Activated CD4-positive, alpha-beta T cell treated with anti-CD3 and anti-CD28 coated beads, Interleukin-2, amount 10 ng/mL, durations not matched to agents 24 days and 14 days (primary cell): ENCODE results near the gene OLAH. TPM values are rescaled to one million over a fixed set of nuclear protein-coding genes. Genes with fewer than 3 reads are reported as not detected.

ENCODE experiments used
- DNase-seq: peaks from one replicate; pipeline ENCODE4 v3.0.0; 2022
- H3K27ac Mint-ChIP-seq: one replicate; pipeline ENCODE4 v1.8.0; 2022; ENCODE audit warnings: mild to moderate bottlenecking, mixed read lengths
- H3K27me3 Mint-ChIP-seq: one replicate; pipeline ENCODE4 v1.8.0; 2022; ENCODE audit warnings: mixed read lengths
- H3K36me3 Mint-ChIP-seq: one replicate; pipeline ENCODE4 v1.8.0; 2022; ENCODE audit warnings: low read depth, mild to moderate bottlenecking, mixed read lengths
- H3K4me1 Mint-ChIP-seq: one replicate; pipeline ENCODE4 v1.8.0; 2021; ENCODE audit warnings: mixed read lengths
- H3K4me3 Mint-ChIP-seq: one replicate; pipeline ENCODE4 v1.8.0; 2022; ENCODE audit warnings: mild to moderate bottlenecking, moderate library complexity, mixed read lengths
- H3K9me3 Mint-ChIP-seq: one replicate; pipeline ENCODE4 v1.8.0; 2021; ENCODE audit warnings: mixed read lengths
- intact Hi-C: fragments of 100-400 bp; cut with micrococcal nuclease; formaldehyde crosslinking; loops from one replicate; pipeline ENCODE4 v1.15.1; 2023
- total RNA-seq: library from RNA; stranded (reverse); gene quantifications from 2 replicates; pipeline ENCODE4 v1.2.3, GENCODE V29; 2022

OLAH gene
- total RNA-seq, 1 donor from 2014 or later = 0.26 TPM

DNA sequence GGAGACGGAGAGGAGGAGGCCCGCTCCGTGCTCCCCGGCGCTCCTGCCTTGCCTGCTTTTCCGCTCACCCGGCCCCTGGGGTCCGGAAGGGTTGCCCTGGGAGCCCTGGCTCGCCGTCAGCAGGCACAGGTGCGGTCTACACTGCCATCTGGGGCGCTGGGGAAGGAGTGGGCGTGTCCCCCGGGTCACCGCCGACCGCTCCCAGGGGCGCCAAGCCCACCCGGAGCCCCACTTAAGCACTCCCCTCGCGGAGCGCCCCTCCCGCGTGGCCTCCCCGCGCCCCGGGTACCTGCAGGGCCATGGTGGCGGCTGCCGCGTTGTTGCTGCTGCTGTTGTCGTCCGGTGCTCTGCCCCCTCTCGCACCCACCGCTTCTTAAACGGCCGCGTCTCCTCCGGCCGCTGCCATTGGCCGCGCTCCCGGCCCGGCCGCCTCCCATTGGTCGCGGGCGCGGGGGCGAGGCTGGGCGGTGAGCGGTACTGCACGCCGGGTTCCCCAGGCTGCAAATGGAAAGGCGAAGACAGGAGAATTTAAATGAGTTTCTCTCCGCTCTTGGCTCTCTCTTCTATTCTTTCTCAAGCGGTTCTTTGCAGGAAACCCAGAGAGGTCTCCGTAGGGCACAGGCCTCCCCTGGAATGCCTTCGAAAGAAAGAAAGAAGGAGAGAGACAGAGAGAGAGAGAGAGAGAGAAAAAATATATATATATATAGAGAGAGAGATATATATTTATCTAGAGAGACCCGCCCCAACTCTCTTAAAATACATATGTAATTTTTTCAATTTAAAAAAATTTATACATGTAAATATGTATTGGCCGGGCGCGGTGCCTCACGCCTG lies 44.9 kb downstream of the OLAH start, which contains the start of gene ACBD7:
TSS of gene ACBD7 (minus strand) at position 349 of the 834 bp plus-strand sequence. CDS start at position 301, 48 bp downstream.
- Mint-ChIP-seq H3K4me3 (peak within 1 kb of the TSS; percentile 79), H3K9me3 (no peaks in the 10 kb centered on the region), H3K36me3 (no peaks in the 10 kb centered on the region), H3K27me3 (peaks cover 8% of the 10 kb centered on the region), H3K4me1 (peaks cover 5% of the 10 kb centered on the region), H3K27ac (no peak within 1 kb of the TSS)
- intact Hi-C loops = loop anchor here (1.0 kb wide), 1 partner anchor 9 kb away; the partner anchor contains the start of gene RPP38
- peak; percentile 95 for DNase-seq

DNA sequence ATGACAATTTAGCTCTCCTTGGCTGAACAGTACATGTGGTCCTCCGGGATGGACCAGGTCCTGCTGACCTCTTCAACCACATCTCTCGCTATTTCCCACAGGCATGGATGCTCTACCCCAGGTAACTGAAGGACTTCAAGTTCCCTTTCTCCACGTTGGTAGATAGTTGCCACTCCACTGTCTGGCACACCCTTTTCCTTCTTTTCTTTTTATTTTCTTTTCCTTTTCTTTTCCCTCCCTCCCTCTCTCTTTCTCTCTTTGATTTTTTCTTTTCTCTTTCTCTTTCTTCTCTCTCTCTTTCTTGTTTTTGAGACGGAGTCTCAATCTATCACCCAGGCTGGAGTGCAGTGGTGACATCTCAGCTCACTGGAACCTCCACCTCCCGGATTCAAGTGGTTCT lies 47.7 kb downstream of the OLAH start:
- no peak overlapping the region for H3K27ac Mint-ChIP-seq
- H3K4me3 Mint-ChIP-seq = no peak overlapping the region
- H3K9me3 Mint-ChIP-seq = no peaks in the 10 kb centered on the region
- peaks cover 3% of the 10 kb centered on the region for H3K27me3 Mint-ChIP-seq
- H3K36me3 Mint-ChIP-seq = no peaks in the 10 kb centered on the region
- intact Hi-C loops = no loop called here
- H3K4me1 Mint-ChIP-seq = peaks cover 3% of the 10 kb centered on the region
- no peak for DNase-seq

DNA sequence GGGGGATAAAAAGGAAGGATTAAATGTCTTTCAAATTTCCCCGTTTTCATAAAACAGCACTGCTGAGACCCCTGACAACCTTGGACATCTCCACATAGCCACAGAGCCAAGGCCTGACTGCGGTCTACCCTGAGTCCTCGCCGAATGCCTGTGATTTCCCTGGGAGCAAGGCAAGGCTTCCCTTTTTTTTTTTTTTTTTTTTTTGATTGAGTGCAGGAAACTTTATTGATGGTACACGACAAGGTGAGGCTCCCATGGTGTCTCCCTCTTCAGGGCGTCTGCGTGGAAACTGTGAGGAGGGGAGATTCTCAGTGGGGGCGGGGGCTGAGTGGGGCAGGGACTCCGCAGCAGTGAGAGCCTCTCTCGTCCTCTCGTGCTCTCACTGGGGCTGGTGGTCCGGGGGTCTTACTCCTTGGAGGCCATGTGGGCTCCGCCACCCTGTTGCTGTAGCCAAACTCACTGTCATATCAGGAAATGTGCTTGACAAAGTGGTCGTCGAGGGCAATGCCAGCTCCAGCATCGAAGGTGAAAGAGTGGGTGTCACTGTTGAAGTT lies 49.2 kb downstream of the OLAH start:
- intact Hi-C loops = no loop called here
- no peaks in the 10 kb centered on the region for H3K9me3 Mint-ChIP-seq
- peaks cover 3% of the 10 kb centered on the region for H3K27me3 Mint-ChIP-seq
- H3K36me3 Mint-ChIP-seq = peaks cover 5% of the 10 kb centered on the region
- no peak for DNase-seq
- no peak overlapping the region for H3K27ac Mint-ChIP-seq
- H3K4me3 Mint-ChIP-seq = no peak overlapping the region
- H3K4me1 Mint-ChIP-seq = peaks cover 8% of the 10 kb centered on the region

DNA sequence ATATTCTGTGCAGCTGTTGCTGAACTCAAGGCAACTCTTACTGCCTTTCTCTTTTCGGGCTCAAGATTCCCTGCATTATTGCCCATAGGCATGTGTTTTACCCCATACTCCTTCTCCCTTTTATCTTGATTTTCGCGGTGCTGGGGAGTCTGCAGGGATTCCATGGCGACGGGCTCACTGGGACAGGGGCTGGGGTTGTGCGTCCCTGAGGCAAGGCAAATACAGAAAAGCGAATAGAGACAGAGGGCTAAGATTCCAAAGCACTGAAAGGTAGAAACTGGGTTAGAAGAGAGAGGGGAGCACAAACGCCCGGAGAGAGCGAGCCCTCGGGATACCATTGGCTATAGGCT lies 52.9 kb downstream of the OLAH start:
- H3K36me3 Mint-ChIP-seq = peaks cover 20% of the 10 kb centered on the region
- intact Hi-C loops = loop anchor here (1.0 to 5.0 kb wide), 7 partner anchors 8 to 276 kb away; partner anchors contain the start of genes ACBD7, CDNF, DCLRE1C and FAM171A1
- H3K27me3 Mint-ChIP-seq = peaks cover 2% of the 10 kb centered on the region
- DNase-seq = no peak
- H3K4me1 Mint-ChIP-seq = peaks cover 20% of the 10 kb centered on the region
- no peaks in the 10 kb centered on the region for H3K9me3 Mint-ChIP-seq
- peak overlapping the region; percentile 95 for H3K4me3 Mint-ChIP-seq
- peak overlapping the region; percentile 92 for H3K27ac Mint-ChIP-seq

DNA sequence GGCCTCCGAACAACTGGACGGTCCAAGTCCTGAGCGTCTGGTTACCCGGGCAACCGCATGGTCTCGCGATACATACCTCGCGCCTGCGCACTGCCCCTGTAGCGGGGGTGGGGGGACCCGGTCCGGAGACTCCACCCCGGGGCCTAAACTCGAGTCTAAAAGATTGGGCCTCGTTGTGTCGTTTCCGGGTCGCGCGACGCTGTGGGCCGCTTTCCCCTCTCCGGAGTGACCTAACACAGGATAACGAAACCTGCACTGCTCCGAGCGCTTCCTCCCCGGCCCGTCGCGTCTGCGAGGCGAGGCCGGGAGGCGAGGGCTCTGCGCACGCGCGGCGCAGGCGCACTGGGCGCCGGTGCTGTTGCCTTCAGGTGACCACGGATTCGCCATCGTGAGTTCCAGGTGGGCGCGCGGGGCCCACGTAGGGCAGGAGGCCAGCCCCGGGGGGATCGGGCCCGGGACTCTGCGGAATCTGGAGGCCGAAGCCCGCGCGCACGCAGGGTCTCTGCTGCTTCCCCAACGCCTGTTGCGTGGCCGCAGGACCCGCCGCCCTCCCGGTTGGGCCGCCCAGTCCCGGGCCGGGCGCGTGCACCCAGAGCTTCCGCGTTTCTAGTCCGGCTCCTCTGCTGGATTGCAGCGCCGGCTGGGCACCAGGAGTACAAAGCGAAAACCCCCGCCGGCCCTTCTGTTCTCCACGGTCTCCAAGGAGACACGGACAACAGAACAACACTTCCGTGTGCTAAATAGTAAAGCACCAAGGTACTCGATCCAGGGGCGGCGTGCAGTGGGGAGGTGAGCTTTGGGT lies 53.5 kb downstream of the OLAH start, which contains the start of gene RPP38:
TSS of gene RPP38 (plus strand) at position 345 of the 802 bp plus-strand sequence. CDS start 5,960 bp downstream, outside the sequence.
- H3K9me3 Mint-ChIP-seq = no peaks in the 10 kb centered on the region
- intact Hi-C loops = loop anchor here (1.0 to 5.0 kb wide), 7 partner anchors 9 to 275 kb away; partner anchors contain the start of genes ACBD7, CDNF, DCLRE1C and FAM171A1
- peaks cover 2% of the 10 kb centered on the region for H3K27me3 Mint-ChIP-seq
- H3K27ac Mint-ChIP-seq = peak within 1 kb of the TSS; percentile 92
- DNase-seq = peak; percentile 98
- peak within 1 kb of the TSS; percentile 95 for H3K4me3 Mint-ChIP-seq
- H3K4me1 Mint-ChIP-seq = peaks cover 20% of the 10 kb centered on the region
- peaks cover 24% of the 10 kb centered on the region for H3K36me3 Mint-ChIP-seq

DNA sequence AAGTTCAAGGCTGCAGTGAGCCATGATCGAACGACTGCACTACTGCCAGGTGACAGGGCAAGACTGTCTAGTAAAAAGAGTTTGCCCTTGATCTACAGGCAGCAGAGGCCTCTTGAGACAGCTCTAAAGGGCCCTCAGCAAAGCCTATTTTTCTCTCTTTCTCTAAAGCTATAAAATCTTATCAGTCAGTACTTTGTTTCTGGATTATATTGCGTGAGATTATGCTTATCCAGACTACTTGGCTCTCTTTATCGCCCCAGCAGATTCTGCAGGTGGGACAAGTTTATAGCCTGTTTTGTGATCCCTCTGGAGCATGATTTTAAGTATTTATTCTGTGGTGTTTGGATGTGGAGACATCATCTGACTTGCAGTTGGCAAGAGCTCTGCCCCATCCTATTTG lies 56.1 kb downstream of the OLAH start:
- H3K36me3 Mint-ChIP-seq = peaks cover 40% of the 10 kb centered on the region
- intact Hi-C loops = loop anchor here (5.0 kb wide), 1 partner anchor 272 kb away; the partner anchor contains the start of gene FAM171A1
- H3K4me3 Mint-ChIP-seq = peak overlapping the region; percentile 27

DNA sequence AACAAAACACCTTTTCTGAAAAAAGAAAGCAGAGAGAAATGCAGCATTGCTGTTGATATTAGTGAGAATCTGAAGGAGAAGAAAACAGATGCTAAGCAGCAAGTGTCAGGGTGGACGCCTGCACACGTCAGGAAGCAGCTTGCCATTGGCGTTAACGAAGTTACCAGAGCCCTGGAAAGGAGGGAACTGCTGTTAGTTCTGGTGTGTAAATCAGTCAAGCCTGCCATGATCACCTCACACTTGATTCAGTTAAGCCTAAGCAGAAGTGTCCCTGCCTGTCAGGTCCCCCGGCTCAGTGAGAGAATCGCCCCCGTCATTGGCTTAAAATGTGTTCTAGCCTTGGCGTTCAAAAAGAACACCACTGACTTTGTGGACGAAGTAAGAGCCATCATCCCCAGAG lies 59.8 kb downstream of the OLAH start:
- Mint-ChIP-seq H3K27me3 (no peaks in the 10 kb centered on the region), H3K36me3 (peaks cover 51% of the 10 kb centered on the region), H3K27ac (peak overlapping the region; percentile 18), H3K4me3 (no peak overlapping the region), H3K4me1 (peaks cover 17% of the 10 kb centered on the region), H3K9me3 (no peaks in the 10 kb centered on the region)
- DNase-seq = no peak
- intact Hi-C loops = no loop called here

More for the DNA sequence above, 56.1 kb downstream of the OLAH start:
- DNase-seq = no peak
- Mint-ChIP-seq H3K9me3 (no peaks in the 10 kb centered on the region), H3K4me1 (peaks cover 20% of the 10 kb centered on the region), H3K27ac (peak overlapping the region; percentile 46), H3K27me3 (peaks cover 2% of the 10 kb centered on the region)

DNA sequence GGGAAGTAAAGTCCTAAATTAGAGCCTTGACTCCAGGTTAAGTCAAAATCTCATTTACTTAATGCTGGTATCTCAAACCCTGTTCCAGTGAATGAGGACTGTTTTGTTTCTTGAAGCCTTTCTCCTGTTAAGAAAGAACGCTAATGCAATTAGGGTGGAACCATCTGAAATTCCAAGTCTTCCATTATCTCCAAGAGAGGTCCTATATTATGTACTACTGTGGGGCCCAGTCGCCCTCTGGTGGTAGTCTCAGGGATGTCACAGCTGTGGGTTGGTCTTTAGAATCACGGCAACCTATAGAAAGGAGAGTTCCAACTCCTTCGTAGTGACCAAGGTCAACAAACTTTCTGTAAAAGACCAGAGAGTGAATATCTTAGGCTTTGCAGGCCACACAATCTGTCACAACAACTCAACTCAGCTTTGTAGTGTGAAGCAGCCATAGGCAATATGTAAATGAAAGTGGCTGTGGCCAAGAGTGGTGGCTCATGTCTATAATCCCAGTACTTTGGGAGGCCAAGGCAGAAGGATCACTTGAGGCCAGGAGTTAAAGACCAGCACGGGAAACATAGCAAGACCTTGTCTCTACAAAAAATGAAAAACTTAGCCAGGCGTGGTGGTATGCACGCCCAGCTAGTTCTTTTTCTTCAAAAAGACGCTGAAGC lies 62.7 kb downstream of the OLAH start:
- peak overlapping the region; percentile 20 for H3K27ac Mint-ChIP-seq
- intact Hi-C loops = loop anchor here (1.0 to 2.0 kb wide), 2 partner anchors 115 to 608 kb away; no protein-coding TSS in a partner anchor
- H3K4me1 Mint-ChIP-seq = peaks cover 6% of the 10 kb centered on the region
- H3K9me3 Mint-ChIP-seq = no peaks in the 10 kb centered on the region
- H3K36me3 Mint-ChIP-seq = peaks cover 50% of the 10 kb centered on the region
- H3K4me3 Mint-ChIP-seq = no peak overlapping the region
- DNase-seq = peak; percentile 90
- no peaks in the 10 kb centered on the region for H3K27me3 Mint-ChIP-seq

DNA sequence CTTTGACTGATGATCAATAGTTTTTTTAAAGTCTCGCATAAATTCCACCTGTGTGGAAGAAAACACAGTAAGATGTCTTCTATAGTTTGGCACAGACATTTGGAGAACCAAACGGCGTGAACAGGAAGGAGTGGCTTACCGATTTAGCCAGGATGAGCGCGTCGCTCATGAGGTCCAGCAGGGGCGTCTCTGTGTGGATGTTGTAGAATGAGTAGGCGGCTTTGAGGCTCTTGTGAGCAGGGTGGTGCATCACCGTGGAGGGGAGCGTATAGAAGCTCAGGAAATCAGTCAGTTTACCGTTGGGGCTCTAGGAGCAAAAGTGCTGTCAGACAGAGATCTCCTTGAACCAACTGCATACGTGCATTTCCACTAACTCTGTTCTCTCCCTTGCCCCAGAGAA lies 68.9 kb downstream of the OLAH start:
- H3K4me1 Mint-ChIP-seq = peaks cover 3% of the 10 kb centered on the region
- H3K9me3 Mint-ChIP-seq = no peaks in the 10 kb centered on the region
- H3K4me3 Mint-ChIP-seq = no peak overlapping the region
- H3K27ac Mint-ChIP-seq = no peak overlapping the region
- intact Hi-C loops = no loop called here
- no peaks in the 10 kb centered on the region for H3K27me3 Mint-ChIP-seq
- DNase-seq = no peak
- H3K36me3 Mint-ChIP-seq = peaks cover 33% of the 10 kb centered on the region

DNA sequence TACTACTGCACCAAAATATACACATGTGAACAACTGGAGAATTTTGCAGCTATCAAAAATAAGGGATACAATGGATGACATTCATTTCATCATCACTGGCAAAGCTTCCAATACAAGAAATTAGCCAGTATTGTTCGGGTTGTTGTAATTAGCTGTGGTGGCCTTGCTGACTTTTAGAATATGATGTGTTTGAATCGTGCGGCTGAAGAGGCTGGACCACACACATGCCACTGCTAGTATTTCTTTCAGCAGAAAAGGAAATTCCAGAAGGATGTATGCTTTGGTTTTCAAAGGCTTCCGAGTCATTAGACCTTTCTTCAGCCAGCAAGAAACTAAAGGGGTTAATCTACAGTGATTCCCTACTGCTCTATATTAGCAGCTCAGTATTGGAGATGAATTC lies 70.0 kb downstream of the OLAH start:
- H3K4me1 Mint-ChIP-seq = peaks cover 3% of the 10 kb centered on the region
- H3K27ac Mint-ChIP-seq = no peak overlapping the region
- no peak for DNase-seq
- intact Hi-C loops = no loop called here
- no peaks in the 10 kb centered on the region for H3K27me3 Mint-ChIP-seq
- peaks cover 27% of the 10 kb centered on the region for H3K36me3 Mint-ChIP-seq
- no peaks in the 10 kb centered on the region for H3K9me3 Mint-ChIP-seq
- H3K4me3 Mint-ChIP-seq = no peak overlapping the region

DNA sequence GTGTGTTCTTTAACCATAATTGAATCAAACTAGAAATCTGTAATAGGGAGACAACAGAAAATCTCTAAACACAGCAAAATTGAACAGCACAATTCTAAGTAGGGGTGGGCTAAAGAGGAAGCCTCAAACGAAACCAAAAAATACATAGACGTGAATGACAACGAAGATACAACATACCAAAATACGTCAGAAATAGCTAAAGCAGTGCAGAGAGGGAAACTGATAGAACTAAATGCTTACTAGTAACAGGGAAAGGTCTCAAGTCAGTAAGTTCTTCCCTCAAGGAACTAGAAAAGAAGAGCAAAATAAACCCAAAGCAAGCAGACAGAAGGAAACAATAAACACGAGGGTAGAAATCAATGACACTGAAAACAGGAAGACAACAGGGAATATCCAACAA lies 72.5 kb downstream of the OLAH start:
- Mint-ChIP-seq H3K4me1 (peaks cover 3% of the 10 kb centered on the region), H3K27me3 (no peaks in the 10 kb centered on the region), H3K27ac (no peak overlapping the region), H3K4me3 (no peak overlapping the region), H3K9me3 (no peaks in the 10 kb centered on the region), H3K36me3 (peaks cover 27% of the 10 kb centered on the region)
- no peak for DNase-seq
- intact Hi-C loops = no loop called here

DNA sequence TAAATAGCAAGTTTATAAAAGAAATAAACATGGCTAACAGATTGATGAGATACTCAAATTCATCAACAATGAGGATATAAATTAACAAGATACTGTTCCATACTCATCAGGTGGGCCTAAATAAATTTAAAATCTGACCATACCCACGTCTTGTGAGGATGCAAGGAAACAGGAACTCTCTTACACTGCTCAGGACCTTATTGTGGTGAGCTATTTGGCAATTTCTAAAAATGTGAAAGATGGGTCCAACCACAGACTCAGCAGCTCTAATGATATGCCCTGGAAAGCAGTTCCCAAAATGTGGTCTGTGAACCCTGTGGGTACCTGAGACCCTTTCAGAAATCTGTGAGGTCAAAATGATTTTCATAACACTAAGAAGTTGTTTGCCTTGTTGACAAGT lies 74.9 kb downstream of the OLAH start:
- H3K4me1 Mint-ChIP-seq = peaks cover 8% of the 10 kb centered on the region
- H3K4me3 Mint-ChIP-seq = no peak overlapping the region
- no peaks in the 10 kb centered on the region for H3K27me3 Mint-ChIP-seq
- DNase-seq = no peak
- no peak overlapping the region for H3K27ac Mint-ChIP-seq
- intact Hi-C loops = no loop called here
- H3K36me3 Mint-ChIP-seq = peaks cover 29% of the 10 kb centered on the region
- no peaks in the 10 kb centered on the region for H3K9me3 Mint-ChIP-seq

DNA sequence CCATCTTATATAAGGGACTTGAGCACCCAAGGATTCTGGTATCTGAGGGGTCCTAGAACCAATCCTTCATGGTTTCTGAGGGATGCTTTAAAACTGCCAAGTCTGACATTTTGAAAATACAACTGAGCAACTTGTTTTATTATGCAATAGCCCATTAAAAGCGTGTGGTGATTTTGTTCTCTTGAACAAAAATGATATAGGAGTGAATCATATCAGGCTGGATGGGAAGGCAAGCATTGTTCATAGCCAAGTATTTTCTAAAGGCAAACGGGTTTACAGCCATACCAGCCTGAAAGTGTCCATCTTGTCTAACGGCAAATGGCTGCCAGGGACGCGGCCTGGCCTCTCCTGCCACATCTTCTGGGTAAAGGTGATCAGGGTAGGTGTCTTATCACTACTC lies 76.8 kb downstream of the OLAH start:
- Mint-ChIP-seq H3K9me3 (no peaks in the 10 kb centered on the region), H3K27me3 (no peaks in the 10 kb centered on the region), H3K36me3 (peaks cover 35% of the 10 kb centered on the region), H3K4me1 (peaks cover 22% of the 10 kb centered on the region), H3K27ac (no peak overlapping the region), H3K4me3 (no peak overlapping the region)
- no peak for DNase-seq
- intact Hi-C loops = no loop called here
